GM18951 (cell line): Measurements from ENCODE around the gene SPG7.

Experiments
- POLR2A ChIP-seq: IDR thresholded peaks from 4 replicates; pipeline ENCODE4 v1.6.1; 2011; ENCODE audit warnings: mild to moderate bottlenecking; ENCODE audit not compliant: insufficient read length, insufficient read depth; ENCODE audit errors: extremely low read depth
- in situ Hi-C: fragments of 300-500 bp; cut with MboI; formaldehyde crosslinking; loops from one replicate; pipeline ENCODE4 v1.12.0; 2022; ENCODE audit warnings: low sequenced_read_pairs, mixed read lengths, inconsistent platforms; ENCODE audit not compliant: unreplicated experiment

Gene SPG7

GRCh38 chr16:89491238-89491869, 16.8 kb upstream of the SPG7 start:
- no peak for TF ChIP-seq POLR2A
- in situ Hi-C loops = no loop called here

- in situ Hi-C loops = no loop called here
- TF ChIP-seq POLR2A = no peak
These were observed 16.1 kb upstream of the SPG7 start for GRCh38 chr16:89491974-89492687.

- in situ Hi-C loops = no loop called here
- no peak for TF ChIP-seq POLR2A
These were observed 14.4 kb upstream of the SPG7 start for GRCh38 chr16:89493776-89494175.

GRCh38 chr16:89495121-89495520, 13.1 kb upstream of the SPG7 start:
- in situ Hi-C loops = no loop called here
- TF ChIP-seq POLR2A = no peak

GRCh38 chr16:89498839-89499238, 9.4 kb upstream of the SPG7 start:
- TF ChIP-seq POLR2A = no peak
- in situ Hi-C loops = no loop called here

- no peak for TF ChIP-seq POLR2A
- in situ Hi-C loops = no loop called here
These were observed 8.4 kb upstream of the SPG7 start for GRCh38 chr16:89499767-89500166.

GRCh38 chr16:89502081-89502843, 5.9 kb upstream of the SPG7 start:
- no peak for TF ChIP-seq POLR2A

GRCh38 chr16:89504091-89504490, 4.1 kb upstream of the SPG7 start:
- TF ChIP-seq POLR2A = no peak
- in situ Hi-C loops = no loop called here

More at GRCh38 chr16:89502081-89502843, 5.9 kb upstream of the SPG7 start:
- in situ Hi-C loops = no loop called here

GRCh38 chr16:89505204-89506112, 2.7 kb upstream of the SPG7 start:
- TF ChIP-seq POLR2A = peak; percentile 73
- in situ Hi-C loops = no loop called here

- in situ Hi-C loops = no loop called here
- TF ChIP-seq POLR2A = no peak
These were observed 2.1 kb upstream of the SPG7 start for GRCh38 chr16:89506113-89506504.

- no peak for TF ChIP-seq POLR2A
- in situ Hi-C loops = no loop called here
These were observed 1.4 kb upstream of the SPG7 start for GRCh38 chr16:89506791-89507191.

- in situ Hi-C loops = no loop called here
- no peak for TF ChIP-seq POLR2A
These were observed 879 bp upstream of the SPG7 start for GRCh38 chr16:89507214-89507833.
